ENCODE measurements around the gene TIMM17B.

The TIMM17B gene

GRCh38 chrX:48897625-48898306 lies at the start of gene TIMM17B, which contains the start of gene PQBP1:
TIMM17B (minus strand) TSS chrX:48897768; CDS start chrX:48897749, 19 bp downstream.
PQBP1 (plus strand) TSS chrX:48897930; CDS start chrX:48898510, 580 bp downstream.
- peak; percentile 94 for DNase-seq

- DNase-seq, result no peak
Observed at GRCh38 chrX:48945517-48946348, 48.2 kb upstream of the TIMM17B start.

GRCh38 chrX:48942895-48943294 lies 45.3 kb upstream of the TIMM17B start:
- no peak for DNase-seq

- no peak for DNase-seq
Observed at GRCh38 chrX:48940404-48940955, 42.9 kb upstream of the TIMM17B start.

- DNase-seq, result no peak
Observed at GRCh38 chrX:48939524-48940228, 42.1 kb upstream of the TIMM17B start.

GRCh38 chrX:48938721-48939425 lies 41.3 kb upstream of the TIMM17B start:
- DNase-seq, result no peak

GRCh38 chrX:48937054-48937907 lies 39.7 kb upstream of the TIMM17B start:
- no peak for DNase-seq

- no peak for DNase-seq
Observed at GRCh38 chrX:48936429-48937053, 39.0 kb upstream of the TIMM17B start.

- no peak for DNase-seq
Observed at GRCh38 chrX:48935301-48935670, 37.7 kb upstream of the TIMM17B start.

- no peak for DNase-seq
Observed at GRCh38 chrX:48934581-48935300, 37.2 kb upstream of the TIMM17B start.

GRCh38 chrX:48933757-48934156 lies 36.2 kb upstream of the TIMM17B start:
- no peak for DNase-seq

GRCh38 chrX:48927736-48928382 lies 30.3 kb upstream of the TIMM17B start:
- DNase-seq, result no peak

- DNase-seq, result no peak
Observed at GRCh38 chrX:48927123-48927522, 29.6 kb upstream of the TIMM17B start.

GRCh38 chrX:48924270-48924669 lies 26.7 kb upstream of the TIMM17B start:
- no peak for DNase-seq

- DNase-seq, result no peak
Observed at GRCh38 chrX:48923771-48924170, 26.2 kb upstream of the TIMM17B start.

- DNase-seq, result no peak
Observed at GRCh38 chrX:48920718-48921104, 23.1 kb upstream of the TIMM17B start.

- no peak for DNase-seq
Observed at GRCh38 chrX:48919947-48920717, 22.6 kb upstream of the TIMM17B start.

- DNase-seq, result no peak
Observed at GRCh38 chrX:48919360-48919841, 21.8 kb upstream of the TIMM17B start.

Measured in NCI-H524 treated with DMSO at 0.1 percent for 48 hours (cell line).